Trophoblast cell (in vitro differentiated cells and primary cell): ENCODE data around the gene CGREF1.

Experiments used
- DNase-seq, 2 donors: peaks; one replicate each; pipeline ENCODE4 v3.0.0-alpha.2; 2016
- H2AFZ ChIP-seq: 2 replicates; pipeline ENCODE4 v1.6.1; 2013; ENCODE audit warnings: low read length, moderate library complexity, mild to moderate bottlenecking; ENCODE audit not compliant: insufficient read depth, poor library complexity
- H2AK5ac ChIP-seq: 2 replicates; pipeline ENCODE4 v1.6.1; 2013; ENCODE audit warnings: mild to moderate bottlenecking, low read length
- H2BK120ac ChIP-seq: 2 replicates; pipeline ENCODE4 v1.6.1; 2013; ENCODE audit warnings: low read length, mild to moderate bottlenecking, moderate library complexity; ENCODE audit not compliant: insufficient read depth, poor library complexity
- H2BK12ac ChIP-seq: 2 replicates; pipeline ENCODE4 v1.6.1; 2013; ENCODE audit warnings: mild to moderate bottlenecking, low read length, moderate library complexity
- H2BK5ac ChIP-seq: 2 replicates; pipeline ENCODE4 v1.6.1; 2013; ENCODE audit warnings: low read length, low read depth, moderate library complexity, mild to moderate bottlenecking; ENCODE audit not compliant: poor library complexity
- H3K14ac ChIP-seq: 2 replicates; pipeline ENCODE4 v1.6.1; 2013; ENCODE audit warnings: mild to moderate bottlenecking, low read length
- H3K18ac ChIP-seq: 2 replicates; pipeline ENCODE4 v1.6.1; 2013; ENCODE audit warnings: mild to moderate bottlenecking, low read length
- H3K23ac ChIP-seq: 2 replicates; pipeline ENCODE4 v1.6.1; 2013; ENCODE audit warnings: low read length
- H3K27ac ChIP-seq: 2 replicates; pipeline ENCODE4 v1.5.1; 2013; ENCODE audit warnings: low read depth, mild to moderate bottlenecking, inconsistent platforms, low read length, moderate library complexity
- H3K27me3 ChIP-seq: 2 replicates; pipeline ENCODE4 v1.6.1; 2013; ENCODE audit warnings: inconsistent platforms, mild to moderate bottlenecking, low read length, moderate library complexity; ENCODE audit not compliant: insufficient read depth
- H3K36me3 ChIP-seq, 2 experiments: 1 replicate in 1 of 2; 2 replicates in 1 of 2; pipeline ENCODE4 v1.6.1; 2013; ENCODE audit warnings: low read length in 2 of 2, mild to moderate bottlenecking in 2 of 2, moderate library complexity in 1 of 2; ENCODE audit not compliant: insufficient read depth in 2 of 2, control insufficient read depth in 1 of 2
- H3K4ac ChIP-seq: 2 replicates; pipeline ENCODE4 v1.6.1; 2013; ENCODE audit warnings: low read depth, mild to moderate bottlenecking, low read length, moderate library complexity
- H3K4me1 ChIP-seq, 2 experiments: 1 replicate in 1 of 2; 2 replicates in 1 of 2; pipeline ENCODE4 v1.6.1; 2013; ENCODE audit warnings: low read length in 2 of 2, mild to moderate bottlenecking in 2 of 2, moderate library complexity in 1 of 2; ENCODE audit not compliant: insufficient read depth in 2 of 2, control insufficient read depth in 1 of 2
- H3K4me2 ChIP-seq: 2 replicates; pipeline ENCODE4 v1.6.1; 2013; ENCODE audit warnings: inconsistent platforms, mild to moderate bottlenecking, low read length, moderate library complexity
- H3K4me3 ChIP-seq: 2 replicates; pipeline ENCODE4 v1.5.1; 2013; ENCODE audit warnings: mild to moderate bottlenecking, low read depth, low read length, inconsistent platforms
- H3K79me1 ChIP-seq: one replicate; pipeline ENCODE4 v1.6.1; 2013; ENCODE audit warnings: low read length
- H3K79me2 ChIP-seq: 2 replicates; pipeline ENCODE4 v1.6.1; 2013; ENCODE audit warnings: low read length, mild to moderate bottlenecking; ENCODE audit not compliant: control insufficient read depth, insufficient read depth, poor library complexity
- H3K9ac ChIP-seq: 2 replicates; pipeline ENCODE4 v1.6.1; 2013; ENCODE audit warnings: mild to moderate bottlenecking, low read length
- H3K9me3 ChIP-seq: 2 replicates; pipeline ENCODE4 v1.6.1; 2013; ENCODE audit warnings: low read depth, mild to moderate bottlenecking, control low read depth, inconsistent platforms, low read length; ENCODE audit not compliant: insufficient read depth
- H4K12ac ChIP-seq: 2 replicates; pipeline ENCODE4 v1.6.1; 2013; ENCODE audit warnings: low read depth, mild to moderate bottlenecking, low read length, moderate library complexity
- H4K8ac ChIP-seq: 2 replicates; pipeline ENCODE4 v1.6.1; 2013; ENCODE audit warnings: low read depth, mild to moderate bottlenecking, low read length, moderate library complexity
- H4K91ac ChIP-seq: one replicate; pipeline ENCODE4 v1.6.1; 2013; ENCODE audit warnings: low read depth, mild to moderate bottlenecking, low read length, moderate library complexity
- WGBS: extraction: QIAGEN DNeasy Blood & Tissue Kit; methylation state at CpG from one replicate; pipeline ENCODE4 v1.1.7; 2013; ENCODE audit warnings: missing lambda C conversion rate; ENCODE audit not compliant: insufficient read length, insufficient coverage; ENCODE audit errors: extremely low coverage; 5-methylcytosine and 5-hydroxymethylcytosine counted together

CGREF1 gene

DNA sequence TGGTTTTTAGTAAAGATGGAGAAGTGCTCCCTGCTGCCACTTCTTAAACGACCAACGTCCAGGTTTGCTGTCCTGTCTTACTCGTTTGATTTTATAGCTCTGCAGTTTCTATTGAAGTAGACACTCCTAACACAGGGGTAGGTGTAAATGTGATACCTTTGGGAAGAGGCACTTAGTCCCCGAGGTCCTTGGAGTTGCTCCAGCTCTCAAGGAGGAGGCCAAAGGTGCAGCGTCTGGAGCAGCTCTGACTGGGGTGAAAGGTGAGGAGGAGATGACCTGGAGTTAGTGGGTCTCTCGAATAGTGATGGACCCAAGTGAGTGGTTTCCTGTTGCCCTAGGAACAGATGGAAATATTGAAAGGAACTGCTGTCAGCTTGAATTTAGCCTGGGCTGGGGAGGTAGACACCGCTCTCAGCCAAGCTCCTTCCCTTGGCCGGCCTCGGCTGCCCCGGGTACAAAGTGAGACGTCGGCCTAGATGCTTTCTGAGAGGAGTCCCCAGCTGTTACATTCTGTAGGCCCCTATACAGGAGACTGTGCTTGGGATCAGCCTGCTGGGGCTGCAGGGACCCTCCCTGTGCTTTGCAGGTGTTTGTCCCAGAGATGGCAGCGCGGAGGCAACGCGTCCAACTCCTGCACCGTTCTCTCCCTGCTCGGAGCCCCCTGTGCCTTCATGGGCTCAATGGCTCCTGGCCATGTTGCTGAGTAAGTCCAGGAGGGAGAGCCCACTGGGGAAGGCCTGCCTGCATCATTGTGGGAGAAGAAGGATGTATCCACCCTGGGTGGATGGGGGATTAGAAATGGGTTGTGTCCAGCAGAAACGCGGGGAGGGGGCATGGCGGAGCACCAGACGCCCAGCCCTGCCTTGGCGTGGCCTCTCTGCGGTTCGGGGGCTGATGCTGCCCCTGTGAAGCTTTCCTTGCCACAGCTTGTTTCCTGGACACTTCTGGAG lies 26.9 kb downstream of the CGREF1 start:
- WGBS: no CpG with 5 or more reads among the region's 25 CpGs

GRCh38 chr2:27089111-27089954 lies 29.6 kb downstream of the CGREF1 start:
- no peak overlapping the region for H3K9ac ChIP-seq
- no peak overlapping the region for H2BK12ac ChIP-seq
- H4K12ac ChIP-seq: no peak overlapping the region
- H2AFZ ChIP-seq: no peak overlapping the region
- no peak overlapping the region for H2BK120ac ChIP-seq
- H2AK5ac ChIP-seq: no peak overlapping the region
- H3K27me3 ChIP-seq: no peaks in the 10 kb centered on the region
- no peaks in the 10 kb centered on the region for H3K36me3 ChIP-seq
- H3K18ac ChIP-seq: no peak overlapping the region
- DNase-seq: no peak
- no peak overlapping the region for H3K4ac ChIP-seq
- no CpG with 5 or more reads among the region's 14 CpGs for WGBS
- H3K4me2 ChIP-seq: no peak overlapping the region
- H3K79me1 ChIP-seq: peaks cover 8% of the 10 kb centered on the region
- peaks cover 6% of the 10 kb centered on the region for H3K79me2 ChIP-seq
- no peak overlapping the region for H2BK5ac ChIP-seq
- H4K91ac ChIP-seq: no peak overlapping the region
- H3K4me3 ChIP-seq: no peak overlapping the region
- H3K14ac ChIP-seq: no peak overlapping the region
- no peaks in the 10 kb centered on the region for H3K9me3 ChIP-seq
- H4K8ac ChIP-seq: no peak overlapping the region
- no peak overlapping the region for H3K27ac ChIP-seq
- H3K4me1 ChIP-seq: peaks cover 5 to 12% of the 10 kb centered on the region in 2 experiments
- no peak overlapping the region for H3K23ac ChIP-seq

More for the DNA sequence above, 26.9 kb downstream of the CGREF1 start:
- H3K18ac ChIP-seq: no peak overlapping the region
- H4K8ac ChIP-seq: no peak overlapping the region
- H3K9ac ChIP-seq: no peak overlapping the region
- H3K36me3 ChIP-seq: no peaks in the 10 kb centered on the region
- no peaks in the 10 kb centered on the region for H3K27me3 ChIP-seq
- DNase-seq: no peak
- no peak overlapping the region for H2BK12ac ChIP-seq
- no peak overlapping the region for H3K4ac ChIP-seq
- no peak overlapping the region for H3K4me3 ChIP-seq
- H3K79me2 ChIP-seq: no peaks in the 10 kb centered on the region
- no peak overlapping the region for H4K91ac ChIP-seq
- H2BK5ac ChIP-seq: no peak overlapping the region
- no peak overlapping the region for H3K4me2 ChIP-seq
- no peak overlapping the region for H2BK120ac ChIP-seq
- H3K14ac ChIP-seq: no peak overlapping the region
- H4K12ac ChIP-seq: no peak overlapping the region
- no peaks in the 10 kb centered on the region for H3K9me3 ChIP-seq
- H3K79me1 ChIP-seq: peaks cover 4% of the 10 kb centered on the region
- H3K23ac ChIP-seq: no peak overlapping the region
- H2AK5ac ChIP-seq: no peak overlapping the region
- H3K4me1 ChIP-seq: peaks cover 5 to 7% of the 10 kb centered on the region in 2 experiments
- H3K27ac ChIP-seq: no peak overlapping the region
- no peak overlapping the region for H2AFZ ChIP-seq

GRCh38 chr2:27088634-27089033 lies 30.3 kb downstream of the CGREF1 start:
- H3K27me3 ChIP-seq: no peaks in the 10 kb centered on the region
- H2BK120ac ChIP-seq: no peak overlapping the region
- no peaks in the 10 kb centered on the region for H3K36me3 ChIP-seq
- H3K4me3 ChIP-seq: no peak overlapping the region
- H3K9me3 ChIP-seq: no peaks in the 10 kb centered on the region
- H3K79me1 ChIP-seq: peaks cover 8% of the 10 kb centered on the region
- no peak overlapping the region for H4K91ac ChIP-seq
- H2AFZ ChIP-seq: no peak overlapping the region
- no peak for DNase-seq
- no peak overlapping the region for H3K14ac ChIP-seq
- no peak overlapping the region for H4K12ac ChIP-seq
- H3K4me1 ChIP-seq: peaks cover 5 to 12% of the 10 kb centered on the region in 2 experiments
- no peak overlapping the region for H2BK12ac ChIP-seq
- no peak overlapping the region for H3K18ac ChIP-seq
- no peak overlapping the region for H3K4ac ChIP-seq
- WGBS: no CpG with 5 or more reads among the region's 6 CpGs
- no peak overlapping the region for H3K4me2 ChIP-seq
- H3K27ac ChIP-seq: no peak overlapping the region
- H4K8ac ChIP-seq: no peak overlapping the region
- no peak overlapping the region for H2BK5ac ChIP-seq
- no peak overlapping the region for H3K9ac ChIP-seq
- H3K23ac ChIP-seq: no peak overlapping the region
- peaks cover 6% of the 10 kb centered on the region for H3K79me2 ChIP-seq
- H2AK5ac ChIP-seq: no peak overlapping the region

DNA sequence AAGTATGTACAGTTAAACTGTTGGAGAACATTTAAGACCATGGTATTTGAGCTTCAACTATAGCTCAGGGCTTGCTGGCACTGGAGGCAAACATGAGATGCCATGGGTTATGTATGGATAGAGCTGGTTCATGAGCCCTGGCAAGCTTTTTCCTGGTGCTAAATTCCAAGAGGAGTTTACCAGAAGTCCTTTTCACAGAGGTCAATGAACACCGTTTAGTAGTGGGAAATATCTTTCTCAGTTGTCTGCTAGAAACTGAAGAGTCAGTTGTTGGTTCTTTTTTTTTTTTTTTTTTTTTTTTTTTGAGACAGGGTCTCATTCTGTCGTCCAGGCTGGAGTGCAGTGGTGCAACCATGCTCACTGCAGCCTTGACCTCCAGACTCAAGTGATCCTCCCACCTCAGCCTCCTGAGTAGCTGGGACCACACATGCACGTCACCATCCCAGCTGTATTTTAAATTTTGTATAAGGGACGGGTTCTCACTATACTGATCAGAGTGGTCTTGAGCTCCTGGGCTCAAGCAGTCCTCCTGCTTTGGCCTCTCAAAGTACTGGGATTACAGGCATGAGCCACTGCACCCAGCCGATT lies 31.0 kb downstream of the CGREF1 start:
- no peak overlapping the region for H3K27ac ChIP-seq
- no peak overlapping the region for H2BK5ac ChIP-seq
- no peak overlapping the region for H2AFZ ChIP-seq
- no peak overlapping the region for H3K14ac ChIP-seq
- H2BK120ac ChIP-seq: no peak overlapping the region
- H2AK5ac ChIP-seq: no peak overlapping the region
- H3K79me1 ChIP-seq: peaks cover 8% of the 10 kb centered on the region
- no peak overlapping the region for H3K4me2 ChIP-seq
- no peak overlapping the region for H3K23ac ChIP-seq
- peaks cover 5 to 12% of the 10 kb centered on the region in 2 experiments for H3K4me1 ChIP-seq
- H3K36me3 ChIP-seq: no peaks in the 10 kb centered on the region
- no peak overlapping the region for H3K4me3 ChIP-seq
- no peak overlapping the region for H3K18ac ChIP-seq
- DNase-seq: no peak
- no peak overlapping the region for H4K91ac ChIP-seq
- WGBS: no CpG with 5 or more reads among the region's 5 CpGs
- peaks cover 6% of the 10 kb centered on the region for H3K79me2 ChIP-seq
- no peaks in the 10 kb centered on the region for H3K9me3 ChIP-seq
- no peak overlapping the region for H2BK12ac ChIP-seq
- H3K27me3 ChIP-seq: no peaks in the 10 kb centered on the region
- H4K12ac ChIP-seq: no peak overlapping the region
- no peak overlapping the region for H4K8ac ChIP-seq
- no peak overlapping the region for H3K4ac ChIP-seq
- H3K9ac ChIP-seq: no peak overlapping the region
